ENCODE results near the gene RC3H1. TPM values are rescaled to one million over a fixed set of nuclear protein-coding genes. Genes with fewer than 3 reads are reported as not detected.

RC3H1 gene
- total RNA-seq, 4 donors from 2014 or later: 26.2 to 37.3 (median 31.1) TPM

DNA sequence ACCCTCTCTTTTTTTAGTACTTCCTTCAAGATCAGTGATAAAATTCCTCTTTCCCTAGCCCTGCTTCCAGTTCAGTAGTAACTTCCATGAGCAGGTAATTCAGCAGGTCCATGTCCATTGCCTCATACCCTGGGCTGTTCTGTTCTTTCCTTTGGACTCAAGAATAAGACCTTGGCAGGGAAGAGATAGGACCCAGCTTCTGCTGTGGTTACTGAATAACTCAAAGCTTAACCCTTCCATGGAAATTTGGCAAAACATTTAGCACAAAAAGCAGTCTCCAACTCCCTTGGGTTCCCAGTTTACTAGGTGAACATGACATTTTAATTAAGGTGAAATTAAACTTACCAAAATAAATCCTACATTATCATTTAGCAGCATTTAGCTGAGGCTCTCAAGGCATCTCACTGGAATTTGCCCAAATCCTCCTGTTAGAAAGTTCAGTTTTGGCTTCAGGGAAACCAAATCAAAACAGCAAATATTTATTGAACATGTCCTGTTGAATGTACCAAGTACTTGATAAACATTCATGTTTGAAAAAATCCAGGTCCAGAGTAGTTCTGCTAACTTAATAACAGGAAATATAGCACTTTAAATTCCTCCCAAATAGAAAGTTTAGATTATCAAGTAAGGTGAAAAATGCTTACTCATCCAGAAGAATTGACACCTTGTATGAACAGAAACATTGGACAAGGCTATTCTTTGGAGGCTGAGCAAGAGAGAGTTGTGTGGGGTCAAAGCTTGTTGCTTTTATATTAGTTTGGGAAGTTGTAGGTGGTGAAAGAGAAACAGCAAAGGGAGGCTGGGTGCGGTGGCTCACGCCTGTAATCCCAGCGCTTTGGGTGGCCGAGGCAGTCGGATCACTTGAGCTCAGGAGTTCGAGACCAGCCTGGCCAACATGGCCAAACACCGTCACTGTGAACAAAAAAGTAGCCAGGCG, 96.6 kb downstream of the RC3H1 start:
- Histone ChIP-seq H3K4me3 (no peak overlapping the region), H3K4me1 (no peaks in the 10 kb centered on the region), H3K27ac (no peak overlapping the region), H3K36me3 (no peaks in the 10 kb centered on the region), H3K27me3 (no peaks in the 10 kb centered on the region), H3K9me3 (no peaks in the 10 kb centered on the region)
- DNase-seq: no peak
- no peak for TF ChIP-seq POLR2A (IDR thresholded peaks at IDR 0.05)
- TF ChIP-seq, protein P1, sequence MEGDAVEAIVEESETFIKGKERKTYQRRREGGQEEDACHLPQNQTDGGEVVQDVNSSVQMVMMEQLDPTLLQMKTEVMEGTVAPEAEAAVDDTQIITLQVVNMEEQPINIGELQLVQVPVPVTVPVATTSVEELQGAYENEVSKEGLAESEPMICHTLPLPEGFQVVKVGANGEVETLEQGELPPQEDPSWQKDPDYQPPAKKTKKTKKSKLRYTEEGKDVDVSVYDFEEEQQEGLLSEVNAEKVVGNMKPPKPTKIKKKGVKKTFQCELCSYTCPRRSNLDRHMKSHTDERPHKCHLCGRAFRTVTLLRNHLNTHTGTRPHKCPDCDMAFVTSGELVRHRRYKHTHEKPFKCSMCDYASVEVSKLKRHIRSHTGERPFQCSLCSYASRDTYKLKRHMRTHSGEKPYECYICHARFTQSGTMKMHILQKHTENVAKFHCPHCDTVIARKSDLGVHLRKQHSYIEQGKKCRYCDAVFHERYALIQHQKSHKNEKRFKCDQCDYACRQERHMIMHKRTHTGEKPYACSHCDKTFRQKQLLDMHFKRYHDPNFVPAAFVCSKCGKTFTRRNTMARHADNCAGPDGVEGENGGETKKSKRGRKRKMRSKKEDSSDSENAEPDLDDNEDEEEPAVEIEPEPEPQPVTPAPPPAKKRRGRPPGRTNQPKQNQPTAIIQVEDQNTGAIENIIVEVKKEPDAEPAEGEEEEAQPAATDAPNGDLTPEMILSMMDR (IDR thresholded peaks at IDR 0.05): no peak

DNA sequence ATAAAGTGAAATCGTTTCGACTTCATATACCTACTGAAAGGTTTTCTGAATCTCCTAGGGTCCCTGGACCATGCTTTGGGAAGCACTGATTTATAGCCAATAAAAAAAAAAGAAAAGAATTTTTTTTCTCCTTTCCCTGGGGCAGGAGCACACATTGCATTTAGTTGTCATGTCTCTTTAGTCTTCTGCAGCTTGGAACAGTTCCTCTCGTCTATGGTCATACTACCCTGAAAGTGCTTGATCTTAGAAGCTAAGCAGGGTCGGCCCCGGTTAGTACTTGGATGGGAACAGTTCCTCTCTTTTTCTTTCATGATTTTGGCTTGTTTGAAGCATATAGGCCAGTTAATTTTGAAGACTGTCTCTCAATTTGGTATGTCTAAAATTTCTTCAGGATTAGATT, 101.3 kb downstream of the RC3H1 start:
- Histone ChIP-seq H3K4me1 (no peaks in the 10 kb centered on the region), H3K36me3 (no peaks in the 10 kb centered on the region), H3K9me3 (no peaks in the 10 kb centered on the region), H3K27me3 (no peaks in the 10 kb centered on the region), H3K27ac (no peak overlapping the region), H3K4me3 (no peak overlapping the region)
- TF ChIP-seq POLR2A (IDR thresholded peaks at IDR 0.05): no peak
- TF ChIP-seq, protein P1 (IDR thresholded peaks at IDR 0.05): no peak
- DNase-seq: no peak

DNA sequence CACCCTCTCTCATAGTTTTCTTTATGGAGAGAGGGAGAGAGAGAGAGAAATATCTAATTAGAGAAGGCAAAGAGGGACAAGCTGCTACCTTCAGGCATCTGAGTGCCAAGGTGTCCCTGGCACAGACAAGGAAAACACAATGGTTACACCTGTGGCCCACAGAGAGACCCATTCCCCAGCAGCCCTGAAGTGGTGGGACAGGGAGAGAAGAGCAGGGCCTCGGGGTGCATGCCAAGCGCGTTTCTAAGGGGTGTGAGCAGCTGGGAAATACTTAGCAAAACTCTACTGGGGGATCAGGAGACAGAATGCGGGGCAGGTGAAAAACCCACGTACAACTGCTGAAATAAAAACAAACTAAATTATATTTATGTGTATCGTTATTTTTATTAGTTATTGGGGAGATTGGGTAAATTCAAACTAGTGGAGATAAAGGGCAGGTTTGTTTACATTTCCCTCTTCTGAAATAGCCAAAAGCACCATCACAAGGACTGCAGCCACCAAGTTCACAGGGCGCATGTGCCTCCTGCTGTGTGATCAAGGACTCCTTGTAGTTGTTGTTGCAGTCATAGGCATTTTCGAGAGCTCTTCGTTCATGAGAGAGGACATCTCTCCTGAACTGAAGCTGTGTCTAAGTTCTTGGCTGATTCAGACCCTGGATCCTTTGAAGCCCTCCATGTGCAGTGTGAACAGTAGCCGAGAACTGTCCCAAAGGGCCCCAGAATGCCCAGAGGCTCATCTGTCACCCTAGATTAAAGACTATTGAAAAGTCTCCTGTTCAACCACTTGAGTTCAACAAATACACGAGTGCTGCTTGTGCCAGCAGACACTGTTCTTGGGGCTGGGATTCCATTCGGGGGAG, 104.3 kb downstream of the RC3H1 start:
- no peak for DNase-seq
- Histone ChIP-seq H3K4me1 (no peaks in the 10 kb centered on the region), H3K36me3 (no peaks in the 10 kb centered on the region), H3K9me3 (no peaks in the 10 kb centered on the region), H3K4me3 (no peak overlapping the region), H3K27ac (no peak overlapping the region), H3K27me3 (no peaks in the 10 kb centered on the region)
- TF ChIP-seq, protein P1 (IDR thresholded peaks at IDR 0.05): no peak
- no peak for TF ChIP-seq POLR2A (IDR thresholded peaks at IDR 0.05)

- no peak within 1 kb of the TSS for H3K27ac ChIP-seq
- H3K27me3 ChIP-seq: no peaks in the 10 kb centered on the region
- no peak for TF ChIP-seq POLR2A (IDR thresholded peaks at IDR 0.05)
- TF ChIP-seq, protein P1 (IDR thresholded peaks at IDR 0.05): no peak
- no peaks in the 10 kb centered on the region for H3K36me3 ChIP-seq
- no peaks in the 10 kb centered on the region for H3K4me1 ChIP-seq
- no peak for DNase-seq
- H3K4me3 ChIP-seq: peak within 1 kb of the TSS in 1 of 4 donors; percentile 35
- no peaks in the 10 kb centered on the region for H3K9me3 ChIP-seq
Measured at GRCh38 chr1:173917149-173917548, 105.0 kb downstream of the RC3H1 start, which contains the start of gene SERPINC1. SERPINC1 (minus strand) TSS chr1:173917327; CDS start chr1:173917259, 68 bp downstream.

DNA sequence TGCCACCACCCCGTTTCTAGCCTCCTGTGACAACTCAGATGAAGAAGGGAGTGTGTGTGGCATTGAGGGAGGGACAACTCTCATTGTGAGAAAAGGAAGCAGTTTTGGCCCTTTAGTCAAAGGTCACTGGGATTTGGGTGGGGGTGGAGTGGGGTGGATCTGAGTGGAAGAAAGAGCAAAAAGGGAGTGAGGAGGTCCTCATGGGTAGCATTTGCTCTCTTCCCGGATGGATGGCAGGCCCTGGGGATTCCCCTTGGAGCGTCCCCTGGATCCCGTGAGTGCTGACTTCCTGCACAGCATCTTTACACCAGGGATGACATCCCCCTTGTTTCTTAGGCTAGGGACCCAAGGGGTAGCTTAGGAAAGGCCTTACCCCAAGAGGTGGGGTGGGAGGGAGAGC, 105.5 kb downstream of the RC3H1 start:
- Histone ChIP-seq H3K36me3 (no peaks in the 10 kb centered on the region), H3K27me3 (no peaks in the 10 kb centered on the region), H3K9me3 (no peaks in the 10 kb centered on the region), H3K4me1 (no peaks in the 10 kb centered on the region), H3K4me3 (peak overlapping the region in 1 of 4 donors; percentile 35), H3K27ac (no peak overlapping the region)
- DNase-seq: no peak
- TF ChIP-seq, protein P1 (IDR thresholded peaks at IDR 0.05): no peak
- no peak for TF ChIP-seq POLR2A (IDR thresholded peaks at IDR 0.05)

All from Peyer's patch (tissue), 4 donors.